Keratinocyte (primary cell): ENCODE measurements around the gene KCNE4. TPM values are rescaled to one million over a fixed set of nuclear protein-coding genes. Genes with fewer than 3 reads are reported as not detected.

ENCODE experiments used
- DNase-seq: peaks from one replicate; pipeline ENCODE4 v3.0.0-alpha.2; 2011; ENCODE audit warnings: low read depth, missing footprints, low spot score
- FAIRE-seq: peaks from 2 replicates; lab custom pipeline; 2011; peaks lifted over from hg19 to GRCh38; lab: Jason Lieb, UNC
- H2AFZ ChIP-seq: 2 replicates; pipeline ENCODE4 v1.6.0; 2012; ENCODE audit warnings: low read length, control low read depth, inconsistent platforms; ENCODE audit not compliant: control insufficient read depth
- H3K27ac ChIP-seq: 2 replicates; pipeline ENCODE4 v1.5.1; 2011; ENCODE audit warnings: low read length; ENCODE audit not compliant: control insufficient read depth, insufficient read depth
- H3K27me3 ChIP-seq: 3 replicates; pipeline ENCODE4 v1.6.0; 2011; ENCODE audit warnings: low read length; ENCODE audit not compliant: control insufficient read depth, insufficient read depth; ENCODE audit errors: extremely low read depth
- H3K36me3 ChIP-seq, 2 experiments: 2 replicates in 1 of 2; 3 replicates in 1 of 2; pipeline ENCODE4 v1.5.1; 2011; ENCODE audit warnings: low read length in 2 of 2, mild to moderate bottlenecking in 1 of 2; ENCODE audit not compliant: control insufficient read depth in 2 of 2, insufficient read depth in 2 of 2; ENCODE audit errors: extremely low read depth in 1 of 2
- H3K4me1 ChIP-seq: 3 replicates; pipeline ENCODE4 v1.5.1; 2011; ENCODE audit warnings: low read length; ENCODE audit not compliant: control insufficient read depth, insufficient read depth; ENCODE audit errors: extremely low read depth
- H3K4me2 ChIP-seq: 3 replicates; pipeline ENCODE4 v1.6.0; 2011; ENCODE audit warnings: low read depth, low read length; ENCODE audit not compliant: control insufficient read depth, insufficient read depth; ENCODE audit errors: extremely low read depth
- H3K4me3 ChIP-seq, 3 experiments: fragments of 200-600 bp in 1 of 3; sonication (generic) in 1 of 3; 2 replicates in 2 of 3; 3 replicates in 1 of 3; pipeline ENCODE4 v1.5.1; 2011 to 2016; ENCODE audit warnings: low read length in 3 of 3, mild to moderate bottlenecking in 3 of 3, control low read depth in 2 of 3, inconsistent platforms in 1 of 3, low read depth in 1 of 3, mixed read lengths in 1 of 3, mixed run types in 1 of 3, moderate library complexity in 1 of 3; ENCODE audit not compliant: control insufficient read depth in 2 of 3, insufficient read depth in 2 of 3; ENCODE audit errors: extremely low read depth in 1 of 3
- H3K79me2 ChIP-seq: 2 replicates; pipeline ENCODE4 v1.6.0; 2012; ENCODE audit warnings: low read length; ENCODE audit not compliant: control insufficient read depth, insufficient read depth
- H3K9ac ChIP-seq: 3 replicates; pipeline ENCODE4 v1.6.0; 2011; ENCODE audit warnings: low read length; ENCODE audit not compliant: control insufficient read depth, insufficient read depth; ENCODE audit errors: extremely low read depth
- H3K9me1 ChIP-seq: 3 replicates; pipeline ENCODE4 v1.6.0; 2011; ENCODE audit warnings: low read length; ENCODE audit not compliant: control insufficient read depth, insufficient read depth; ENCODE audit errors: extremely low read depth
- H3K9me3 ChIP-seq: 2 replicates; pipeline ENCODE4 v1.5.1; 2012; ENCODE audit warnings: low read depth, low read length; ENCODE audit not compliant: control insufficient read depth
- H4K20me1 ChIP-seq: 3 replicates; pipeline ENCODE4 v1.6.0; 2011; ENCODE audit warnings: low read length; ENCODE audit not compliant: control insufficient read depth, insufficient read depth; ENCODE audit errors: extremely low read depth
- EZH2 ChIP-seq: IDR thresholded peaks from one replicate; pipeline ENCODE4 v1.6.1; 2012; ENCODE audit warnings: inconsistent platforms, mild to moderate bottlenecking, low read length, moderate library complexity
- dilution Hi-C: fragments of 300-500 bp; cut with MboI; formaldehyde crosslinking; loops from one replicate; pipeline ENCODE4 v1.7.0; 2020; ENCODE audit warnings: low sequenced_read_pairs; ENCODE audit not compliant: extremely low pct_ligation_motif_present
- polyA plus RNA-seq, 5 experiments: library from polyadenylated mRNA; depleted of rRNA in 3 of 5; stranded (reverse) in 3 of 5; stranded (forward) in 1 of 5; unstranded in 1 of 5; fragments of >200 nt; gene quantifications; 1 replicate in 1 of 5; 2 replicates in 3 of 5; 3 replicates in 1 of 5; pipeline versions ENCODE4 v1.2.1 to v1.2.3, GENCODE V29; 2011 to 2012; ENCODE audit warnings: missing spikeins in 2 of 5, low read depth in 1 of 5, low replicate concordance in 1 of 5
- TF ChIP-seq, protein P1 (sequence below), 3 experiments: IDR thresholded peaks in 1 of 3; conservative IDR thresholded peaks in 1 of 3; optimal IDR thresholded peaks in 1 of 3; 2 replicates in 2 of 3; 3 replicates in 1 of 3; pipeline versions ENCODE3 to v1.5.1; 2011; ENCODE audit warnings: low read length in 3 of 3, mild to moderate bottlenecking in 3 of 3, moderate library complexity in 2 of 3, control low read depth in 1 of 3, inconsistent platforms in 1 of 3; ENCODE audit not compliant: insufficient read depth in 2 of 3; ENCODE audit errors: extremely low read depth in 1 of 3

Gene KCNE4
- polyA plus RNA-seq, 1 donor (not counting 4 experiments of a cell fraction or from before 2014, with no cell fraction given), result 0.13 TPM

DNA sequence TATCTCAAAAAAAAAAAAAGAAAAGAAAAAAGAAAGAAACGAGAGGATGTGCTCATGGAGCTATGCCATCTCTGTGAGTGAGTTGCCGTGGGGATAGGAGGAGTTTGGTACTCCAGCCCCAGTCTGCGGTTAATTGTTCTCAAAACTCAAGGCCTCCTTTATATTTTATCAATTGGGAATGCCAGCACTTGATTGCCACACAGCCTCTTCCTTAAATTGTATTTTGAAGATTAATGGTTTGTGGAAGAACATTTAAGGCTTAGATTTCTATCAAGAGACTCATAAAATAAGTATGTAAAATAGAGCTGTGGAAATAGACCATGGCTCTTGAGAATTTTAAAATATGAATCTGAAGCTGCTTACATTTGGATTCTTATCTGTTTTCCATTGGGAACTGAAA lies 29.8 kb downstream of the KCNE4 start:
- H3K9ac ChIP-seq, result no peak overlapping the region
- no peaks in the 10 kb centered on the region for H3K9me1 ChIP-seq
- DNase-seq (no peak), FAIRE-seq (no peak)
- H2AFZ ChIP-seq, result no peak overlapping the region
- dilution Hi-C loops, result no loop called here
- H3K36me3 ChIP-seq, result no peaks in the 10 kb centered on the region
- no peaks in the 10 kb centered on the region for H4K20me1 ChIP-seq
- H3K9me3 ChIP-seq, result no peaks in the 10 kb centered on the region
- no peak overlapping the region for H3K27ac ChIP-seq
- no peaks in the 10 kb centered on the region for H3K27me3 ChIP-seq
- no peaks in the 10 kb centered on the region for H3K79me2 ChIP-seq
- TF ChIP-seq, protein P1, sequence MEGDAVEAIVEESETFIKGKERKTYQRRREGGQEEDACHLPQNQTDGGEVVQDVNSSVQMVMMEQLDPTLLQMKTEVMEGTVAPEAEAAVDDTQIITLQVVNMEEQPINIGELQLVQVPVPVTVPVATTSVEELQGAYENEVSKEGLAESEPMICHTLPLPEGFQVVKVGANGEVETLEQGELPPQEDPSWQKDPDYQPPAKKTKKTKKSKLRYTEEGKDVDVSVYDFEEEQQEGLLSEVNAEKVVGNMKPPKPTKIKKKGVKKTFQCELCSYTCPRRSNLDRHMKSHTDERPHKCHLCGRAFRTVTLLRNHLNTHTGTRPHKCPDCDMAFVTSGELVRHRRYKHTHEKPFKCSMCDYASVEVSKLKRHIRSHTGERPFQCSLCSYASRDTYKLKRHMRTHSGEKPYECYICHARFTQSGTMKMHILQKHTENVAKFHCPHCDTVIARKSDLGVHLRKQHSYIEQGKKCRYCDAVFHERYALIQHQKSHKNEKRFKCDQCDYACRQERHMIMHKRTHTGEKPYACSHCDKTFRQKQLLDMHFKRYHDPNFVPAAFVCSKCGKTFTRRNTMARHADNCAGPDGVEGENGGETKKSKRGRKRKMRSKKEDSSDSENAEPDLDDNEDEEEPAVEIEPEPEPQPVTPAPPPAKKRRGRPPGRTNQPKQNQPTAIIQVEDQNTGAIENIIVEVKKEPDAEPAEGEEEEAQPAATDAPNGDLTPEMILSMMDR (optimal IDR thresholded peaks at IDR 0.05 in 1 of 3, IDR thresholded peaks at IDR 0.05 in 1 of 3, conservative IDR thresholded peaks at IDR 0.05 in 1 of 3; ENCODE audit: extremely low read depth in 1 of 3, insufficient read depth in 2 of 3, low read length in 3 of 3), result no peak
- no peak for TF ChIP-seq EZH2
- H3K4me3 ChIP-seq, result no peak overlapping the region
- H3K4me2 ChIP-seq, result no peak overlapping the region
- H3K4me1 ChIP-seq, result no peaks in the 10 kb centered on the region

- Histone ChIP-seq H3K4me1 (no peaks in the 10 kb centered on the region), H4K20me1 (no peaks in the 10 kb centered on the region), H3K4me3 (no peak overlapping the region), H2AFZ (no peak overlapping the region), H3K36me3 (no peaks in the 10 kb centered on the region), H3K4me2 (no peak overlapping the region), H3K9ac (no peak overlapping the region), H3K9me1 (no peaks in the 10 kb centered on the region), H3K27me3 (no peaks in the 10 kb centered on the region), H3K9me3 (no peaks in the 10 kb centered on the region), H3K79me2 (no peaks in the 10 kb centered on the region), H3K27ac (no peak overlapping the region)
- no peak for DNase-seq
- FAIRE-seq, result no peak
- dilution Hi-C loops, result no loop called here
- TF ChIP-seq, protein P1 (optimal IDR thresholded peaks at IDR 0.05 in 1 of 3, IDR thresholded peaks at IDR 0.05 in 1 of 3, conservative IDR thresholded peaks at IDR 0.05 in 1 of 3; ENCODE audit: extremely low read depth in 1 of 3, insufficient read depth in 2 of 3, low read length in 3 of 3), result no peak
- no peak for TF ChIP-seq EZH2
These were observed 30.7 kb downstream of the KCNE4 start for GRCh38 chr2:223082706-223083105.
